ENCODE data around the gene APBA2.

APBA2 gene

GRCh38 chr15:28957606-28958498, 72.1 kb downstream of the APBA2 start:
- DNase-seq (ENCODE audit: low spot score), result no peak

GRCh38 chr15:28959326-28959725, 73.6 kb downstream of the APBA2 start:
- DNase-seq (ENCODE audit: low spot score), result no peak

- peak; percentile 80 for DNase-seq (ENCODE audit: low spot score)
Observed at GRCh38 chr15:28960979-28961378, 75.2 kb downstream of the APBA2 start.

DNA sequence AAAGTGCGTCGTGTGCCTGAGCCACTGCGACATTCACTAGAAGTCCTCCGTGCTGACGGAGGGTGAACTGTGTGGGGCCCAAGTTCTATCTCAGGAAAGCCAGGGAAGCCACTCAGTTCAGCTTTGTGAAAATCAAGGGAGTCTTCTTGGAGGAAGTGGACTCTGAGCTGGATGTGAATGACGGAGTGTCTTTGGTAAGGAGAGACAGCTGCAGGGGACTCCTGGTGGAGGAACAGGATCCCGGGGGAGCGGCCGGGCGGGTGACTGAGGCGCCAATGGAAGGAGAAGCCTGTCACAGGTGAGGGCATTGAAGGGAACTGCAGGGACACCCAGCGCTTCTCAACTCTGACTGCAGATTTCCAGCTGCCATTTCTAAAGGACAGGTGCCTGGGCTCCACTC, 75.6 kb downstream of the APBA2 start:
- no peak for DNase-seq (ENCODE audit: low spot score)

DNA sequence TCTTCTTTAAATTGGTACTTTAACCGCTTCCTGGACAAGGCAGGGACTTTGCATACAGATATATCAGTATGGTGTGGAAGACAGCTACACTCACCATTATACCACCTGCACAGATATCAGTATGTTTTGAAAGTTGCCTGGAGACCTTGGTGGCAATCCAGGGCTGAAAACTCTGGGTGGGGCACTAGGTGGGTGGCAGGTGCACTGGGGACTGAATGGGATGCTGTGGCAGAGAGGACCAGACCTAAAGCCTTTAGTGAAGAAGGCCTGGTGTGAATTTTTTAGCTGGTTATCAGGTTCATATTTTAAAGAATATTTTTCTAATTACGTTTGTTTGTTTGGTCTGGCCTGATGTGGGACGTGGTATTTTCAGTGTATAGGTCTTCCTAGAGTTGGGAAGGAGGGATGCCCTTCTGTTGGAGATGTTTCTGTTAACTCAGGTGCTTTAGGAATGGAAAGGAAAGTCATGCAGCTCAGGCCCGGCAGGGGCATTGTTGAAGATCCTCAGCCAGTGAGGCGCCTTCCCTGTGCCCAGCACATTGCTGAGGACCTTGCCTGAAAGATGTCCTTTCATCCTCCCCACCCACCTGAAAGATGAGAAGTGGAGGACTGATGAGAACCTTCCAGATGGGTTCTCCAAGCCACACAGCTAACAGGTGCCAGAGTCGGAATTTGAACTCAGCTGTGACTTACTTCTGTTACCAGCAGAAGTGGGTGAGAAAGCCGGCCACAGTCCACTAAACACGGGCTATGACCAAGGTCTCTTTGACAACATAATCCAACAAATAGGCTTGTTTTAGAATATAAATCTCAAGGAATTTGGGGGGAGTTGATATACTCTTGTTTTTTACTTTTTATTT, 77.3 kb downstream of the APBA2 start:
- no peak for DNase-seq (ENCODE audit: low spot score)

GRCh38 chr15:28963711-28964081, 77.9 kb downstream of the APBA2 start:
- no peak for DNase-seq (ENCODE audit: low spot score)

GRCh38 chr15:28964098-28964497, 78.3 kb downstream of the APBA2 start:
- DNase-seq (ENCODE audit: low spot score), result no peak

DNA sequence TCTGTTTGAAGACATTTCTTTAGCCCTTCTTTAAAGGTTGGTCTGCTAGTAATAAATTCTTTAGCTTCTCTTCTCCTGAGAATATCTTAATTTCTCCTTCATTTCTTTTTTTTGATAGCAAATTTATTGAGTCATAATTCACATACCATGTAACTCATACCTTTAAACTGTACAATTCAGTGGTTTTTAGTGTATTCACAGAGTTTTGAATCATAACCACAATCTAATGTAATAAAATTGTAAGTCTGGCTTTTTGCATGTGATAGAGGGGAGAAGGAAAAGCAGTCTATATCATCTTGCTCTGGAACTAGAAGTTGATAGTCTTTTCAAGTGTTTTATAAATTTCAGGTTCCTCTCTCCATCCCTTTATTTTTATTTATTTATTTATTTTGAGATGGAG, 81.3 kb downstream of the APBA2 start:
- DNase-seq (ENCODE audit: low spot score), result no peak

GRCh38 chr15:28967990-28968389, 82.2 kb downstream of the APBA2 start:
- no peak for DNase-seq (ENCODE audit: low spot score)

DNA sequence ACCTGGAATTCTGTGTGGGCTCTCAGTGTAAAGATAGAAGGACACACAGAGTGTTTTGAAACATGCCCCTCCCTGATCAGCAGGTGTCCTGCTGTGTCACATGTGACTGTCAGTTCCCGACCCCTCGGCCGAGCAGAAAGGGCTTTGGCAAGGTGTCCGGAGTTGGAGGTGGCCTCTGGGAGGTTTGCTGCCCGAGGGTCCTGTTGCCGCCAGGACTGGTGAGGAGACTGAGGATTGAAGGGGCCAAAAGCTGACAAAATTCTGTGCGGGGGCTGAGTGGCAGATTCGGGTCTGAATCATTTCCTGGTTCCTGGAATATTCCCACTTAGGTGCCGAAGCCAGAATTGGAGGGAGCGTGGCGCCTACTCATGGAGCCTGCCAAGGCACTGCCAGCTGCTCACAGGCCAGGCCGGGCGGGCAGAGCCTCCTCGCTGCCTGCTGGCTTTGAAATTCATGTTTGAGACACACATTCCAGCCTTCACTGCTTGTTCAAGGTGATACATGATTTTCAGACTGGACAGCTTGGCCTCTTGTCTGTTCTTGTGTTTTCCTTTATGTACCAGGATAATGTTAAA, 83.8 kb downstream of the APBA2 start:
- no peak for DNase-seq (ENCODE audit: low spot score)

DNA sequence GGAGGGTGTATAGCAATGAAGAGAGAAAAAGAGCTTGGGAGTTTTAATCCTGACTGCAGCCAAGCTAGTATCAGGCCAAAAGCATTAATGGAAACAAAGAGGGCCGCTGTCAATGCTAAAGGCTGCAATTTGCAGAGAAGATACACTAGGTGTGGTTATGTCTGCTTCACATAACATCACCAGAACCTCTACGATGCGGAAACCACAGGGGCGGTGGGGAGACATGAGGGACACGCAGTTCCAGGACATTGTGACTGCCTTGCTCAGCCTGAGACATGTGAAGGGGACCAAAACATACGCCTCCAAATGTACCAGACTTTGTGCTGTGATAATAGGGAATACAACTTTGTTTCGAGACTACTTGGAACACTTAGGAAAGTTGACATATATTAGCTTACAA, 88.4 kb downstream of the APBA2 start:
- no peak for DNase-seq (ENCODE audit: low spot score)

DNA sequence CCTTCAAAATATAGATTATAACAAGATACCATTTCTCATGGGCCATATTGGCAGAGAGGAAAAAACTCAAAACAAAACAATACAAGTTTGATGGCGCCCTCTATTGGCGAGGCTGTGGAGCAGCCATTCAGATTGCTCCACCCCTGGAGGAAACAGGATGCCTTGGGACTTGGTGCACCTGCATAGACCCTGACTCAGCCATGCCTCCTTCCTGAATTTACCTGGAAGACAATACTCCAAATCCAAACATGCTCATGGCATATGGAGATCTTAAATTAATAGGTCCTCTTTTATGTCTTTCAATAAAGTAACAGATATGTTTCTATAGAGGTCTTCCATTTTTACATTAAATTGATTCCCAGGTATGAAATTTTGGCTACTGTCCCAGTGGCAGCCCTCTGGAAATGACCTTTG, 90.0 kb downstream of the APBA2 start:
- DNase-seq (ENCODE audit: low spot score), result peak; percentile 72

GRCh38 chr15:28977377-28978010, 91.7 kb downstream of the APBA2 start:
- DNase-seq (ENCODE audit: low spot score), result peak; percentile 97

GRCh38 chr15:28978011-28978378, 92.2 kb downstream of the APBA2 start:
- no peak for DNase-seq (ENCODE audit: low spot score)

DNA sequence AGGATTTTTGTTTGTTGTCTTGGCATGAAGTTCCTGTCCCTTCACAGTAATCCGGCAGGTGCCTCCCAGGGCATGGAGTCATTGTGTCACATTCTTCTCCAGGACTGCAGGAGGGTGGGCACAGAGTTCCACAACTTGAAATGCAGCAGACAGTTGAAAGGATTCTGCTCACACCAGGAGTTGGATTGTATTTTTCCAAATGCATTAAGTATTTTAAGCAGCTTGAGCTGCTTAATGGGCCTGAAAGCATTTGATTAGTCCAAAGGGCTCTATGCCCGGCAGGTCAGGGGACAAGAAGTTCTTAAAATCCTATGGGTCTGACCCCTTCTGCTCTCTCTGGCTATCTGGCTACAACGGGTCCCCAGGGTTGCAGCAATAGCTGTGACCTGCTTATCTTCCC, 92.9 kb downstream of the APBA2 start:
- no peak for DNase-seq (ENCODE audit: low spot score)

DNA sequence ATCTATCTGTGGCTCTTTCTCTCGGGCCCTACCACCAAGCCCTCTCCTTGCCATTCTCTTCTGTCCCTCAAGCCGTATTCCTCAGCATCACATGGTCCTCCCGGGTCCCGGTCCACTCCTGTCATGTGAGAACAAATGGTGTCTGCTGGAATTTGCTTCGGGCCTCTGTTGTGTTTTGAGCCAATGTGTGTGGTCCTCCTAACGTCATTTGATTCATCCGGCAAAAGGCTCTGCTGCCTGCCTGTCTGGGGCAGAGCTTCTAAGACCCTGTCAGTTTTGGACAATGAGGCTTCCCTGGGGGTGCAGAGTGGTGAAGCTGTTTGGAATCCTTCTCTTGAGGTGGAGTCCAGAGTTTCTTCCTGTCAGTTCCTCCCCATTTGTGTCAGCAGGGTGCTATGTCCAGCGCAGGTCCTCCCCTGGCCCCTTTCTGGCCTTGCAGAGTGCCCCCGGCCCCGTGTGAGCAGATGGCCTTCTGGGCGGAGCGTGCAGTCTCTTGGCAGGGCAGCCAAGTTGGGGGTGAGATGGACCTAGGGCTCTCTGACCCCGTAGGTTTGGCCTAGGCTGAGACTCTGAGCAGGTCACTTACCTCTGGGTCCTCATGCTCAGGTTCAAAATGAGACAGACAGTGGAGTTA, 93.6 kb downstream of the APBA2 start:
- no peak for DNase-seq (ENCODE audit: low spot score)

DNA sequence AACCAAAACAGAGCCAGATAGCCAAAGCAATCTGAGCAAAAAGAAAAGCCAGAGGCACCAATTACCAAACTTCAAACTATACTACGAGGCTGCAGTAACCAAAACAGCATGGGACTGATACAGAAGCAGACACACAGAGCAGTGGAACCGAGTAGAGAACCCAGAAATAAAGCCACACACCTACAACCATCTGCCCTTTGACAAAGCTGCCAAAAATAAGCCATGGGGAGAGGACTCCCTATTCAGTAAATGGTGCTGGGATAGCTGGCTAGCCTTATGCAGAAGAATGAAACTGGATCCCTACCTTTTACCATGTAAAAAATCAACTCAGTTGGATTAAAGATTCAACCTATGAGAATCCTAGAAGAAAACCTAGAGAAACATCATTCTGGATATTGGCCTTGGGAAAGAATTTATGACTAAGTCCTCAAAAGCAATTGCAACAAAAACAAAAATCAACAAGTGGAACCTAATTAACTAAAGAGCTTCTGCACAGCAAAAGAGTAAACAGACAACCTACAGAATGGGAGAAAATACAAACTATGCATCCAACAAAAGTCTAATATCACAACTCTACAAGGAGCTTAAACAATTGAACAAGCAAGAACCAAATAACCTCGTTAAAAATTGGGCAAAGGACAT, 95.1 kb downstream of the APBA2 start:
- DNase-seq (ENCODE audit: low spot score), result no peak

- DNase-seq (ENCODE audit: low spot score), result no peak
Observed at GRCh38 chr15:28981351-28981720, 95.6 kb downstream of the APBA2 start.

GRCh38 chr15:28981921-28982320, 96.1 kb downstream of the APBA2 start:
- DNase-seq (ENCODE audit: low spot score), result no peak

GRCh38 chr15:28982886-28983285, 97.1 kb downstream of the APBA2 start:
- DNase-seq (ENCODE audit: low spot score), result no peak

Measured in kidney tubule cell (primary cell).